NCI-H460 (cell line): ENCODE results near the gene ALG9. TPM values are rescaled to one million over a fixed set of nuclear protein-coding genes. Genes with fewer than 3 reads are reported as not detected.
"Not testable (repeated sequence)": the region's sequence is repeated elsewhere in the genome, so short reads cannot be mapped to it uniquely, and the experiment has no call there.

ENCODE experiments used
- DNase-seq: peaks from one replicate; pipeline ENCODE4 v3.0.0-alpha.2; 2016; ENCODE audit warnings: low read depth; ENCODE audit errors: extremely low read depth
- total RNA-seq: library from RNA; depleted of rRNA; stranded (reverse); fragments of >200 nt; shearing (Covaris generic); gene quantifications from 2 replicates; pipeline ENCODE4 v1.2.3, GENCODE V29; 2014

The ALG9 gene
- total RNA-seq, 1 experiment from 2014 or later = 47.5 TPM

- DNase-seq = no peak
Measured at GRCh38 chr11:111801135-111801534, 70.2 kb downstream of the ALG9 start.

GRCh38 chr11:111798279-111798678 is 73.1 kb downstream of the ALG9 start:
- DNase-seq = no peak

GRCh38 chr11:111797145-111797581 is 74.2 kb downstream of the ALG9 start:
- no peak for DNase-seq

DNA sequence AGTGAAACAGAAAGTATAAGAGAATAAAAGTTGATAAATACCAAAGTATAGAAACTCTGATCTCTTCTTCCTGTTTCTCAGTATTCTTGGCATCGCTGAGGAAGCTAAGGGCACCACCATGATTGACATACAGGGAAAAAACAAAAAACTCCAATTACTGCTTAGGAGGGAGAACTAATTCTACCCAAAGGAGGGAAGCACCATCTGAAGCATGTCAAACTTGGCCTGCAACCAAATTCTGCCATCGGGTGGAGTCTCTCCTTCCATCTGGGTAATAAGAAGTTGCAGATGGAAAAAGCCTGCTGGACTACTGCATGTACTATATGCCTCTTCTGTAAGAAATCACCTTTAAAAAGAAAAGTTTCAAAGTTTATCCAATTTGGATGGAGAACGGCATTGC is 74.7 kb downstream of the ALG9 start:
- DNase-seq = no peak

GRCh38 chr11:111795334-111795985 is 75.9 kb downstream of the ALG9 start:
- DNase-seq = no peak

- no peak for DNase-seq
Measured at GRCh38 chr11:111793863-111794262, 77.5 kb downstream of the ALG9 start.

GRCh38 chr11:111792955-111793500 is 78.4 kb downstream of the ALG9 start:
- DNase-seq = no peak

DNA sequence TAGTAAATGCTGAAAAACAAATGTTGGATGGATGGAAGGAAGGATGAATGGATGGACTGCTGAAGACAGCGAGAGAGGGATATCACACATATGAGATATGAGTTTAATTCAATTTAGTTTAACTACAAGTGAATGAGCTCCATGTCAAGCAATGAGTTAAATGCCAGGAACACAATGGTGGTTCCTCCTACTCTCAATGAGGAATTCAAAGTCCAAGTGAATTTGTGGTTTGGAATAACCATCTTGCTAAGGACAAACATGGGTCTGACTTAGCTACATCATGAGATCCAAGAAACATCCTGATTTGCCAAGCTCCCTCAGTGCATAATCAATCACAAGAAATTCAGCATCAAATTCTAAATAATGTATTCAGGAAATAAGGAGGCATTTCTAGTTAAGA is 79.1 kb downstream of the ALG9 start:
- no peak for DNase-seq

DNA sequence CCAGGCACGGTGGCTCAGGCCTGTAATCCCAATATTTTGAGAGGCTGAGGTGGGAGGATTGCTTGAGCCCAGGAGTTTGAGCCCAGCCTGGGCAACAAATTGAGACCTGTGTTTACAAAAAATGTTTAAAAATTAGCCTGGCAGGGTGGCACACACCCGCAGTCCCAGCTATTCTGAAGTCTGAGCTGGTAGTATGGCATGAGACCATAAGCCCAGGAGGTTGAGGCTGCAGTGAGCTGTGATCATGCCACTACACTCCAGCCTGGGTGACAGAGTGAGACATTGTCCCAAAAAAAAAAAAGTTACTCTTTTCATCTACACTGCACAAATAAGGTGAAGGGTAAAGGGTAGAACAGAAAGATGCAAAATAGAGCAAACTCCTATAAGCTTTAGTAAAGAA is 82.9 kb downstream of the ALG9 start:
- DNase-seq = no peak

- DNase-seq = no peak
Measured at GRCh38 chr11:111788051-111788450, 83.3 kb downstream of the ALG9 start.

GRCh38 chr11:111785886-111786412 is 85.4 kb downstream of the ALG9 start:
- no peak for DNase-seq

DNA sequence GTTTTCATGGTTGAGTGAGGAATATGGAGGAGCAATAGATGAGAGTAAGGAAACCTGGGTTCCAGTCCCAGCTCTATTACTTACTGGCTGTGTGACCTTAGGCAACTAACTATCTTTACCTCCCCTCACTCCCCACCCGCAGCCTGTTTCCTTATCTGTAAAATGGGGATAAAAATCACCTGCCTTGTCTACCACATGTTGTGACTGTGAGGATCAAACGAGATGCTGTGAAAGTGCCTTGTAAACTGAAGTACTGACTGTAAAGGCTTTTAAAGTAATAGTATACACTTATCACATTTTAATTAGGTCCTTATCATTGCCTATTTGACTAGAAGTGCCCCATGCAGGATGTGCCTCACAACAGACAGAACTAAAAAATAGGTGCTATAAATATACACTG is 86.3 kb downstream of the ALG9 start:
- no peak for DNase-seq

GRCh38 chr11:111784311-111784710 is 87.1 kb downstream of the ALG9 start:
- DNase-seq = not testable (repeated sequence)

GRCh38 chr11:111782109-111782741 is 89.2 kb downstream of the ALG9 start:
- no peak for DNase-seq

- DNase-seq = no peak
Measured at GRCh38 chr11:111779118-111779517, 92.3 kb downstream of the ALG9 start.

GRCh38 chr11:111778047-111778558 is 93.3 kb downstream of the ALG9 start:
- no peak for DNase-seq

GRCh38 chr11:111777094-111778046 is 94.0 kb downstream of the ALG9 start:
- peak; percentile 55 for DNase-seq

DNA sequence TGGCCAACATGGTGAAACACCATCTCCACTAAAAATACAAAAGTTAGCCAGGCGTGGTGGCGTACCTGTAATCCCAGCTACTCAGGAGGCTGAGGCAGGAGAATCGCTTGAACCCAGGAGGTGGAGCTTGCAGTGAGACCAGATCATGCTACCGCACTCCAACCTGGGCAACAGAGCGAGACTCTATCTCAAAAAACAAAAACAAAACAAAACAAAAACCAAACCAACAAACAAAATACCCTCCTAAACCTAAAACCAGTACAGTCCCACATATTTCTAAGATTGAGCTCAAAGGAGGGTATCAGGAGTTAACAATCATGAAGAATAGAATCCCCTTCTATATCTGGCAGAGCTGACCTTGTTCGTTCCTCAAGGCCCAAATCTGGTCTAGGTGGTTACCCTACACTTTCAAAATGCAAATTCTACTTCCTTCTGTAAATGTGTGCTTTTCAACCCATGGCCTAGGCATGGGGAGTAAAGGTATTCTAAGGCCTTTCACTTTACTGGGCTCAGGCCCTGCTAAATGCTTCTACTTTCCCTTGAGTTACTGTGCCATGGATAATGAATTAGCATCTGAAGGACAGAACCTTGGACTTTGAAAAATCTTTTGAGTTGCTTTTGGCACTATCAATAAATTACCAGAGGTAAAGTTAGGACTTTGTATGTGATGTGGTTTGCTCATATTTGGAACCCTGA is 94.8 kb downstream of the ALG9 start:
- DNase-seq = no peak

DNA sequence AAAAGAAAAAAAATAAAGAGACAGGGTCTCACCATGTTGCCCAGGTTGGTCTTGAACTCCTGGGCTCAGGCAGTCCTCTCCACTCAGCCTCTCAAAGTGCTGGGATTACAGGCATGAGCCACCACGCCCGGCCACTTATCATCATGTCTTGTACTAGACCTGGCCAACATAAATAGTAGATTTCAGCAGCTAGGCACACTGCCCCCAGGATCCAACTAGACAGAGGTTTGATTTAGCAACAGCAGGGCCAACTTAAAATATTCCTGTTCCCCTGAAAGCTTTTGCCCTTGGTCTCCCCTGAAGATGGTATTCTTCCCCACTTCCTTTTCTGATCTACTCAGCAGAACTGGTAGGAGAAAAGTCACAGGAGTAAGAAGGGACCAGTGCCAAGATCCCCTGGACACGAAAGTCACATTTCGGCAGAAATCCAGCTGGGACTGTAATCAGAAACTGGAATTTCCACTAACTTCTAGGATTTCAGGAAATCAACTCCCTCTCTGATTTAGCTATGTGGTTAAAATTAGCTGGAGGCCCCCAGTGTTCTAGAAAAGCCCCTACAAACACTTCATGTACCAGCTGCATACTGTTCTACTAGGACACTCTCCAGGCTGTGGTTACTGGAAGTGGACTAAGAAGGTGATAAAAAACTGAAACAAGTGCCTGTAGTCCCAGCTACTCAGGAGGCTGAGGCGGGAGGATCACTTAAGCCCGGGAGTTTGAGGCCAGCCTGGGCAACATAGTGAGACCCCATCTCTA is 96.2 kb downstream of the ALG9 start:
- no peak for DNase-seq
